ENCODE data around the gene CENPX. TPM values are rescaled to one million over a fixed set of nuclear protein-coding genes. Genes with fewer than 3 reads are reported as not detected.

Gene CENPX
- total RNA-seq, 1 donor from 2014 or later, result 20.9 TPM

DNA sequence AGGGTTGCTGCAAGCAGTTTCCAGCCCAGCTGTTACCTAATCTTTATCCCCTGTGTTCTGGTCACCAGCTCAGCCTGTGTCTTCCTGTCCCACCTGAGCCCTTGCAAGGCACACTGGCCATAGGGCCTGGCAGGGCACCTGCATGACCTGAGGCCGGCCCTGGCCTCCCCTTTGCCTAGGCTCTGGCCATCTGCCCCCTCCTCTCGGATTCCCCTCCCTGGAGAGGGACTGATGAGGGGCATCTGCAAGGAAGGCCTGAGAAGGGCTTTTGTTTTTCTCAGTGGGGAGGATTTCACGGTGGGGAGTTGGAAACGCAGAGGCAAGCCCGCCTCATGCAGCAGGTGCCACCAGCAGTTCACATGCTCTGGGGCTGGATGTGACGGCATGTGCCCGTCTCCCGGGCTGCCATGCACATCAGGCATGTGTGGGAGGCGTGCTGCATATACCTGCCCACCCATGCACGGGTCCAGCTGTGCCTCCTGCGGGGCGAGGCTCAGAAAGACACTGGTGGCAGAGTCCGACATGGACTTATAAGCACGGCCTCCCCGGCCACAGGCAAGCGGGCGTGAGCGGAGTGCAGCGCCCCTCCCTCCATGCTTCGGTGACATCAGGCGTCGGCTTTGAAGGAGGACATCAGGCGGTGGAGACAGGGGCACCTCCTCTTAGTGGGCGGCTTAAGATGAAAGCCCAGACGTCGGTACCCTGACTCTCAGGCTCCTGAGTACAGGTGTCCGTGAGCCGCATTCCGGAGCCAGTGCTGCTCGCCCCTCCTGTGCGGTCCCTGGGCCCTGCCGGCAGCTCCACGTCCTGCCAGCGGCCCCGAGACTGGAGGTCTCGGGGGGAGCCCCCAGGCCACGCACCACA lies 28.7 kb downstream of the CENPX start:
- Histone ChIP-seq H3K27me3 (ENCODE audit: control insufficient read depth in 3 of 3, insufficient read depth in 3 of 3, low read length in 3 of 3) (no peaks in the 10 kb centered on the region), H3K27ac (ENCODE audit: low read depth, low read length) (no peak overlapping the region), H3K9ac (ENCODE audit: low read depth in 1 of 3, low read length in 3 of 3) (no peak overlapping the region), H3K36me3 (ENCODE audit: control insufficient read depth in 3 of 3, insufficient read depth in 3 of 3, low read length in 3 of 3) (peaks cover 5 to 14% (median 9%) of the 10 kb centered on the region in 3 donors), H3K4me3 (ENCODE audit: low read length in 3 of 3) (no peak overlapping the region), H3K4me1 (ENCODE audit: control insufficient read depth in 3 of 3, insufficient read depth in 3 of 3, low read length in 3 of 3) (peaks cover 33 to 48% (median 38%) of the 10 kb centered on the region in 3 donors), H3K9me3 (ENCODE audit: control insufficient read depth in 3 of 3, low read length in 3 of 3) (no peaks in the 10 kb centered on the region)

DNA sequence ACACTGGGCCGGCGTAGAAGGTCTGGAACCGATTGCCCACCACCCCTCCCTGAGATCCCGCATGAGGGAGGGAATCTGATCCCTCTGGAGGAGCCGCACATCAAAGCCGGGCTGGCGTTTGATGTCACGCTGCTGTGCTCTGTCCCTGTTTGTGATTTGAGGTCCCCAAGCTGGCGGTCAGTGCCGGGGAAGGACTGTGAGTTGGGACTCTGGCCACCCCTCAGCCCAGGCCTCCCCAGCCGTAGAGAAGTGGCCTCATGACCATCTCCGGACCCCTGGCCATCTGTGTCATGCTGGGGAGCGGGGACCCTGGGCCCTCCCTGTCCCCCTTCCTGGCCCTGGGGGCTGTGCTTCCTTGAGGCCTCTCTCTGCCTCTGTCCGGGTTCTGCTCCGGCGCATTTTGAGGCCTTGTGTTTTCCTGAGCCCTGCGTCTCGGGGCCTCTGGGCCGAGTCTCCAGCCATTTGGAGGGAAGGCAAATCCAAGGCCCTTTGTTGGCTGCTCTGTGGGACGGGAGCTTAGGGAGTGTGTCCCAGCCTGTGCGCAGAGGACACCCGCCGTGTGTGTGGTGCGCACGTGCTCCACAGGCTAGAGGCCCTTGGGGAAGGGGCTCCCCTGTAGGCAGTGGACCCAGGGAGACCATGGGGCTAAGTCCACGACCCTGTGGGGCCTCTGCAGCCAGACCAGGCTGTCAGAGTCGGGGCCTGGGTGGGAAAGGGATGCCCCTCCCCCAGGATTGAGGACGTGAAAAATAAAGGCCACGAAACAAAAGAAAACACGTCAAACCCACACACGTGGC lies 30.2 kb downstream of the CENPX start:
- Histone ChIP-seq H3K9ac (ENCODE audit: low read depth in 1 of 3, low read length in 3 of 3) (peak overlapping the region; percentile 56 to 81 (median 65)), H3K27ac (ENCODE audit: low read depth, low read length) (peak overlapping the region; percentile 73), H3K4me1 (ENCODE audit: control insufficient read depth in 3 of 3, insufficient read depth in 3 of 3, low read length in 3 of 3) (peaks cover 23 to 38% (median 31%) of the 10 kb centered on the region in 3 donors), H3K36me3 (ENCODE audit: control insufficient read depth in 3 of 3, insufficient read depth in 3 of 3, low read length in 3 of 3) (peaks cover 5 to 15% (median 9%) of the 10 kb centered on the region in 3 donors), H3K9me3 (ENCODE audit: control insufficient read depth in 3 of 3, low read length in 3 of 3) (no peaks in the 10 kb centered on the region), H3K4me3 (ENCODE audit: low read length in 3 of 3) (peak overlapping the region; percentile 7 to 67 (median 52)), H3K27me3 (ENCODE audit: control insufficient read depth in 3 of 3, insufficient read depth in 3 of 3, low read length in 3 of 3) (no peaks in the 10 kb centered on the region)

DNA sequence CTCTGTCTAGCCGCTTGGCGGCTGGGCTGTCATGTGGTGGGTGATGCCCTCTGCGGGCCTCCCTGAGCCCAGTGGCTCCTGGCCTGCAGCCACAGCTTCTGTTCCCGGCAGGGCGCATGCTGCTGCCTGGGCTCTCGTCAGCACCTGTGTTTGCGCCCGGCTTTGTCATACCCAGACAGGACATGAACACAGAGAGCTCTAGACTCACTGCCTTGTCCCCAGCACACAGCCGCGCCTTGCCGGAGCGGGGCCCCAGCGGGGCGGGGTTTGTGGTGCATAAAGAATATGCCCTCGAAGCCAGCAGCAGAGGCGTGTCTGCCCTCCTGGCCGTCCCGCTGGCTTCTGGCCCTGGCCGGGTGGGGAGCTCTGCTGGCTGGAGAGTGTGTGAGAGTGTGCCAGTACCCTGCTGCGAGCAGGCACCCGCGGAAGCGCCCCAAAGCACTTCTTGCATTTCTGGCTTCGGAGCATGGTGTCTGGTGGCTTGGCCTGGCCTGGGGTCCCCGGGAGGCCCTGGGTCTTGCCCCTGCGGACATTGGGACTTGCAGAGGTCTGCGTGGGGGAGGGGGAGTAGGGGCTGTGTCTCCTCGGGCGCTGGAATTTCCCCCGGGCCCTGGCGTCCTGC lies 30.9 kb downstream of the CENPX start:
- Histone ChIP-seq H3K4me3 (ENCODE audit: low read length in 3 of 3) (peak overlapping the region; percentile 14 to 67 (median 52)), H3K27ac (ENCODE audit: low read depth, low read length) (peak overlapping the region; percentile 73), H3K27me3 (ENCODE audit: control insufficient read depth in 3 of 3, insufficient read depth in 3 of 3, low read length in 3 of 3) (no peaks in the 10 kb centered on the region), H3K36me3 (ENCODE audit: control insufficient read depth in 3 of 3, insufficient read depth in 3 of 3, low read length in 3 of 3) (peaks cover 4 to 12% (median 7%) of the 10 kb centered on the region in 3 donors), H3K9ac (ENCODE audit: low read depth in 1 of 3, low read length in 3 of 3) (peak overlapping the region; percentile 56 to 81 (median 65)), H3K4me1 (ENCODE audit: control insufficient read depth in 3 of 3, insufficient read depth in 3 of 3, low read length in 3 of 3) (peaks cover 23 to 38% (median 31%) of the 10 kb centered on the region in 3 donors), H3K9me3 (ENCODE audit: control insufficient read depth in 3 of 3, low read length in 3 of 3) (no peaks in the 10 kb centered on the region)

DNA sequence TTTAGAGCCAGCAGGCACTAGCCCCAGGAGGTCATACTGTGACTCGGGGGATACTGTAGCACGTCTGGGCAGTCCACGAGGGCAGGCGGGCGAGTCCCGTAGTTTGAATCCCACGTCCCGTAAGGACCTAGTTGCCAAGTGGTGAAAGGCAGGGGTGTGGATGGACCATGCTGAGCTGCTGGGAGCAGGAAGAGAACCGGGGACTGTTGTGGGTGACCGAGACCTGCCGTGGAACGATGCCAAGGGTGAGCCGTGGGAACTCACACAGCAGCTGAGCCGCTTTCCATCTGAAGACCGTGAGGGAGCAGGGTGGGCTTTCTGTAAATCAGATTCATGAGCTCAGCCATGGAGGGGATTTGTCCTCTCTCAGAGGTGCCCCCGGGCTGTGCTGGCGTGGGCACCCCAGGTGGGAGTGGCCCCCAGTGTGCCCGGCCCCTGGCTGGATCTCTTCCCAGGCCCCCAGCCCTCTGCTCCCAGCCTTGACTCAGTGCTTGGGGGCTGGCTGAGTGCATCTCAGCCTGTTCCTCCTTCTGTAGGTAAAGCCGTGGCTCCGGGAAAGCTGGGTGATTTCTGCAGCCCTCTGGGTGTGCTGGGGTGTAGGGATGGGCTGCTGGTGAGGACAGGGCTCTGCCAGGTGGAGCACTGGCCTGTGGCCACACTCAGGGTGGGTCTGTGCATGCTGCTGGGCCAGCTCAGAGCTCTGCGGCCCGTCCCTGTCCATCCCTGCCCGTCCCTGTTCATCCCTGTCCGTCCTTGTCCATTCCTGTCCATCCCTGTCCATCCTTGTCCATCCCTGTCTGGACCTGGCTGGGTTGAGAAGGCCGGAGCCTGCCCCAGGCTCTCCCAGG lies 31.6 kb downstream of the CENPX start:
- Histone ChIP-seq H3K36me3 (ENCODE audit: control insufficient read depth in 3 of 3, insufficient read depth in 3 of 3, low read length in 3 of 3) (peaks cover 7 to 16% (median 8%) of the 10 kb centered on the region in 3 donors), H3K27me3 (ENCODE audit: control insufficient read depth in 3 of 3, insufficient read depth in 3 of 3, low read length in 3 of 3) (no peaks in the 10 kb centered on the region), H3K27ac (ENCODE audit: low read depth, low read length) (peak overlapping the region; percentile 73), H3K4me3 (ENCODE audit: low read length in 3 of 3) (peak overlapping the region; percentile 10 to 67 (median 52)), H3K4me1 (ENCODE audit: control insufficient read depth in 3 of 3, insufficient read depth in 3 of 3, low read length in 3 of 3) (peaks cover 23 to 38% (median 31%) of the 10 kb centered on the region in 3 donors), H3K9ac (ENCODE audit: low read depth in 1 of 3, low read length in 3 of 3) (peak overlapping the region; percentile 51 to 81 (median 56)), H3K9me3 (ENCODE audit: control insufficient read depth in 3 of 3, low read length in 3 of 3) (no peaks in the 10 kb centered on the region)

DNA sequence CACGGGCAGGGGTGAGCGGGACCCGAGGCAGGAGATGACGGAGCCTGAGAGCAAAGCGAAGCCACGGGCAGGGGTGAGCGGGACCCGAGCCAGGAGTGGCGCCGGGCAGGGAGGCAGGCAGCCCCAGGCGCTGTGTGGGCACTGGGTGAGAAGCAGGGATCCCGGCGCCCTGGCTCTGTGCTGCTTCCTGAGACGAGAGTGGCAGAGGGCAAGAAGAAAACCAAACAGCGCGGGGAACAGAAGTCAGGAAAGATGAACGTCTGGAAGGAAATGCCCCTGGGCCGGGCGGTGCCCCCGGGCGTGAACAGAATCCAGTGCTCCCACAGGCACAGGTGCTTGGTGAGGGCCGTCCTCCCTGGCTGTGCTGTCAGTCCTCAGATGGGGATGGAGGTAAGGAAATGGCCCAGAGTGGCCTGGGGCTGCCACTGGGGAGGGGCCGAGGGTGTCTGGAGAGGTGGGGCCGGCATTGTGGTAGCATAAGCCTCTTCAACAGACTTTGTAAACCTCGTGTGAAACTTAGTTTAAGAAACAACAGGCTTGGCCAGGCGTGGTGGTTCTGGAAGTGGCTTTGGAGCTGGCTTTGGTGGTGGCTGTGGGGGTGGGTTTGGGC lies 35.4 kb downstream of the CENPX start:
- Histone ChIP-seq H3K9me3 (ENCODE audit: control insufficient read depth in 3 of 3, low read length in 3 of 3) (no peaks in the 10 kb centered on the region), H3K36me3 (ENCODE audit: control insufficient read depth in 3 of 3, insufficient read depth in 3 of 3, low read length in 3 of 3) (peaks cover 24 to 27% (median 26%) of the 10 kb centered on the region in 3 donors), H3K4me1 (ENCODE audit: control insufficient read depth in 3 of 3, insufficient read depth in 3 of 3, low read length in 3 of 3) (peaks cover 17 to 21% (median 18%) of the 10 kb centered on the region in 3 donors), H3K27me3 (ENCODE audit: control insufficient read depth in 3 of 3, insufficient read depth in 3 of 3, low read length in 3 of 3) (no peaks in the 10 kb centered on the region), H3K4me3 (ENCODE audit: low read length in 3 of 3) (no peak overlapping the region), H3K27ac (ENCODE audit: low read depth, low read length) (no peak overlapping the region), H3K9ac (ENCODE audit: low read depth in 1 of 3, low read length in 3 of 3) (no peak overlapping the region)

DNA sequence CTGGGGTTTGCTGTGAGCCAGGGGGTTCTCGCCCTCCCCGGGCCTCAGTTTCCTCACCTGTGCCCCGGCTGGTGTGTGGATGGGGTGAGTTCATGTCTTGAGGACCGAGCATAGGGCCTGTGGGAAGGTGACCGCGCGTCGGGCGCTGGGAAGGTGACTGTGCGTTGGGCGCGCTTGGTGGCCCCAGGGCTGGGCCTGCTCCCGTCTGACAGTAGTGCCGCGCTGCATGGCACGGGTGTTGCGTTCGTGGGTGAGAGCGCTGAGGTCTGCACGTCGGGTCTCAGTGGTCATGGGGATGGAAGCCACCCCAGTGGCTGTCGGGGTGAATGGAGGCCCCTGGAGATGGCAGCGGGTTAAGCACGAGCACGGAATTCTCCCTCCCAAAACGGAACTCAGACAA lies 36.1 kb downstream of the CENPX start:
- Histone ChIP-seq H3K36me3 (ENCODE audit: control insufficient read depth in 3 of 3, insufficient read depth in 3 of 3, low read length in 3 of 3) (peaks cover 24 to 27% (median 26%) of the 10 kb centered on the region in 3 donors), H3K9me3 (ENCODE audit: control insufficient read depth in 3 of 3, low read length in 3 of 3) (no peaks in the 10 kb centered on the region), H3K27me3 (ENCODE audit: control insufficient read depth in 3 of 3, insufficient read depth in 3 of 3, low read length in 3 of 3) (no peaks in the 10 kb centered on the region), H3K4me3 (ENCODE audit: low read length in 3 of 3) (no peak overlapping the region), H3K27ac (ENCODE audit: low read depth, low read length) (no peak overlapping the region), H3K9ac (ENCODE audit: low read depth in 1 of 3, low read length in 3 of 3) (no peak overlapping the region), H3K4me1 (ENCODE audit: control insufficient read depth in 3 of 3, insufficient read depth in 3 of 3, low read length in 3 of 3) (peaks cover 11 to 14% (median 11%) of the 10 kb centered on the region in 3 donors)

DNA sequence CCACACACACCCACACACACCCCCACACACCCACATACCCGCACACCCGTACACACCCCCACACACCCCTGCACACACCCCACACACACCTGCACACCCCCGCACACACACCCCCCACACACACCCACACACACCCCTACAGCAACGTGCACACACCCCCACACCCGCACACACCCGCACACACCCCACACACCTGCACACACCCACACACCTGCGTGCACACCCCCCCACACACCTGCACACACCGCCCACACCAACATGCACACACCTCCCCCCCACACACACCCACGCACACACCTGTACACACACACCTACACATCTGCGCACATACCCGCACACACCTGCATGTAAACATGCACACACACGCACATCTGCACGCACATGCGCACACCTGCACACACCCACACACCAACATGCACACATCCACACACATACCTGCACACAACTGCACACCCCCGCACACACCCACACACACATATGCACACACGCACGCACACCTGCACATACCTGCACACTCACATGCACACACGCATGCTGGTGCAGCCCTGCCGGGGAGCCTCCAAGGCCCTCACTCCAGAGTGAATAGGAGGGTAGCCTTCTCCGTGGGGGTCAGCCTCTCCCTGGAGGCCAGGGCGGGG lies 37.8 kb downstream of the CENPX start:
- no peak overlapping the region for H3K9ac ChIP-seq (ENCODE audit: low read depth in 1 of 3, low read length in 3 of 3)
- H3K4me3 ChIP-seq (ENCODE audit: low read length in 3 of 3), result no peak overlapping the region
- H3K9me3 ChIP-seq (ENCODE audit: control insufficient read depth in 3 of 3, low read length in 3 of 3), result no peaks in the 10 kb centered on the region
- peaks cover 27 to 33% (median 29%) of the 10 kb centered on the region in 3 donors for H3K36me3 ChIP-seq (ENCODE audit: control insufficient read depth in 3 of 3, insufficient read depth in 3 of 3, low read length in 3 of 3)
- H3K27me3 ChIP-seq (ENCODE audit: control insufficient read depth in 3 of 3, insufficient read depth in 3 of 3, low read length in 3 of 3), result no peaks in the 10 kb centered on the region
- H3K27ac ChIP-seq (ENCODE audit: low read depth, low read length), result no peak overlapping the region
- H3K4me1 ChIP-seq (ENCODE audit: control insufficient read depth in 3 of 3, insufficient read depth in 3 of 3, low read length in 3 of 3), result peaks cover 0 to 7% (median 3%) of the 10 kb centered on the region in 3 donors

DNA sequence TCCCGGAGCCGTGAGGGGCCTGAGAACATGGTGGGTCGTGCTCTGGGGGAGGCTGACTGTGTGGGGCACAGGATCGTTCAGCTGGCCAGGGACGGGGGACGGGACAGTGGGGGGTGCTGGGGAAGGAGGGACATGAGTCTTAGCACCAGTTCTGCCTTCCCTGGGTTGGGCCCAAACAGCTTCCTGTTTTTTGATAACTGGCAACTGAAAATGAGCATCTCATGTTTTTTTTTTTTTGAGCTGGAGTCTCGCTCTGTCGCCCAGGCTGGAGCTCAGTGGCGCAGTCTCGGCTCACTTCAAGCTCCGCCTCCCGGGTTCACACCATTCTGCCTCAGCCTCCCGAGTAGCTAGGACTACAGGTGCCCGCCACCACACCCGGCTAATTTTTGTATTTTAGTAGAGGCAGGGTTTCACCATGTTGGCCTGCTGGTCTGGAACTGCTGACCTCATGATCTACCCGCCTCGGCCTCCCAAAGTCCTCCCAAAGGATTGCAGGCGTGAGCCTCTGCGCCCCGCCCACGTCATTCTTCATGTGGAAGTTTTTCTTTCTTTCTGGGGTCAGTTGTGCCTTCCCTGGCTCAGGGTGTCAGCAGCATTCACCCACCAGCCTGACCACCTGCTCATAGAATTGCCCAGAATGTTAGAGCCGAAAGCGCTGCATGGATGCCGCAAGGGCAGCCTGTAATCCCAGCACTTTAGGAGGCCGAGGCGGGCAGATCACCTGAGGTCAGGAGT lies 38.9 kb downstream of the CENPX start:
- no peak overlapping the region for H3K9ac ChIP-seq (ENCODE audit: low read depth in 1 of 3, low read length in 3 of 3)
- H3K36me3 ChIP-seq (ENCODE audit: control insufficient read depth in 3 of 3, insufficient read depth in 3 of 3, low read length in 3 of 3), result peaks cover 29 to 39% (median 33%) of the 10 kb centered on the region in 3 donors
- H3K9me3 ChIP-seq (ENCODE audit: control insufficient read depth in 3 of 3, low read length in 3 of 3), result no peaks in the 10 kb centered on the region
- no peak overlapping the region for H3K4me3 ChIP-seq (ENCODE audit: low read length in 3 of 3)
- no peak overlapping the region for H3K27ac ChIP-seq (ENCODE audit: low read depth, low read length)
- peaks cover 7 to 13% (median 10%) of the 10 kb centered on the region in 3 donors for H3K4me1 ChIP-seq (ENCODE audit: control insufficient read depth in 3 of 3, insufficient read depth in 3 of 3, low read length in 3 of 3)
- no peaks in the 10 kb centered on the region for H3K27me3 ChIP-seq (ENCODE audit: control insufficient read depth in 3 of 3, insufficient read depth in 3 of 3, low read length in 3 of 3)
